Left colon (tissue), 2 donors: ENCODE measurements around the gene SLC45A3. TPM values are rescaled to one million over a fixed set of nuclear protein-coding genes. Genes with fewer than 3 reads are reported as not detected.
"Not testable (repeated sequence)": the region's sequence is repeated elsewhere in the genome, so short reads cannot be mapped to it uniquely, and the experiment has no call there.

Experiments used
- ATAC-seq: fragments of 200-7000 bp; cut with Tn5 transposase; one replicate; pipeline ENCODE4 v1.9.1; 2020; ENCODE audit warnings: mild to moderate bottlenecking, moderate library complexity
- DNase-seq, 2 donors: peaks; one replicate each; pipeline ENCODE4 v3.0.0-alpha.2; 2020
- intact Hi-C, 2 donors: fragments of 100-400 bp; cut with DNase I in 1 of 2; cut with micrococcal nuclease in 1 of 2; formaldehyde crosslinking; loops; one replicate each; pipeline versions ENCODE4 v1.11.2 to v1.14.0; 2022; cut with DNase I, micrococcal nuclease
- long read RNA-seq: library from polyadenylated mRNA; unstranded; transcript quantifications from one replicate; pipeline ENCODE4 v2.0.0, GENCODE V29; 2021
- total RNA-seq, 2 donors: library from RNA; stranded (reverse); fragmentation: NEBNext Ultra II Directional; extraction: Animal tissue kit (Norgen Biotek cat#: 25700); gene quantifications; one replicate each; pipeline ENCODE4 v1.2.1, GENCODE V29; 2021
- donor health status: DM: no; HTN: no; CAD: no.
- donor health status: DM: yes; HTN: yes; CAD: no.

Gene SLC45A3, protein sequence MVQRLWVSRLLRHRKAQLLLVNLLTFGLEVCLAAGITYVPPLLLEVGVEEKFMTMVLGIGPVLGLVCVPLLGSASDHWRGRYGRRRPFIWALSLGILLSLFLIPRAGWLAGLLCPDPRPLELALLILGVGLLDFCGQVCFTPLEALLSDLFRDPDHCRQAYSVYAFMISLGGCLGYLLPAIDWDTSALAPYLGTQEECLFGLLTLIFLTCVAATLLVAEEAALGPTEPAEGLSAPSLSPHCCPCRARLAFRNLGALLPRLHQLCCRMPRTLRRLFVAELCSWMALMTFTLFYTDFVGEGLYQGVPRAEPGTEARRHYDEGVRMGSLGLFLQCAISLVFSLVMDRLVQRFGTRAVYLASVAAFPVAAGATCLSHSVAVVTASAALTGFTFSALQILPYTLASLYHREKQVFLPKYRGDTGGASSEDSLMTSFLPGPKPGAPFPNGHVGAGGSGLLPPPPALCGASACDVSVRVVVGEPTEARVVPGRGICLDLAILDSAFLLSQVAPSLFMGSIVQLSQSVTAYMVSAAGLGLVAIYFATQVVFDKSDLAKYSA
- total RNA-seq: 10 to 100 TPM; 19.5 to 30.8 TPM
- long read RNA-seq, partial matches to known transcripts: 1 of 9 reads
- long read RNA-seq, other reads (novel, unspliced or antisense): 7 of 9 reads

DNA sequence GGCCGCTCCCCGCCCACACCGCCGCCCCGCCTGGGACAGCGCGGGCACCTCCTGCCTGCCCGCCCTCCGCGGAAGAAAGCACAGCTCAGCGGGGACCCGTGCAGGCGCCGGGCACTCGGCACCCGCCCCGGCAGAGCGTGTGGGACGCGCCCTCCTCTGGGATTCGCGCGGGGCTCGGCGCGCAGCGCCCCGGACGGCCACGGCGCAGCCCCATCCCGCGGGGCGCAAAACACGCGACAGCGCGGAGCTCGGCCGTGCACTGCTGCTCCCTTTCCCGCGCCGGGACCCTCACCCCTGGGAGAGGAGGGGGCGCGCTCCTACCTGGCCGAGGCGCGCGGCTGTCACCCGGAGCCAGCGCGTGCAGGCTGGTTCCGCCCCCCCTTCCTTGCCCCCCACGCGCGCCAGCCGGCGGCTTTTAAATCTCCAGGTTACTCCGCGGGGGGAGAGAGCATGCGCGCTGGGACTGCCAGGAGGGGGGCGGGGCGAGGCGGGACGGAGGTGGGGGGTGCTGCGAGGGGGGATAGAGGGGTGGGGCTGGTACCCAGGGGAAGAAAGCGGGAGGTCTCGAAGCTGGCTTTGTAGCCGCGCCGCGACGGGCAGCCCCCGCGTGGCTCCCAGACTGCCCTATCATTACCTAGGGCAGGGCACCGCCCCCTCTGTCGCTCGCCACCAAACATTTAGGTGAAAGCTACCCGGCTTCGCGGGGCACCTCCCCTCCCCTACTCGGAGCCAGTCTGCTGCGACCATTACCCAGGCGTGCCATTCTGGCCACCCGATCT, at the start of gene SLC45A3:
SLC45A3 (minus strand) TSS at position 437 of the 779 bp plus-strand sequence. CDS start 15,853 bp downstream, outside the sequence.
- intact Hi-C loops: no loop called here
- DNase-seq (peak; percentile 52 to 64), ATAC-seq (peak; percentile 61)

DNA sequence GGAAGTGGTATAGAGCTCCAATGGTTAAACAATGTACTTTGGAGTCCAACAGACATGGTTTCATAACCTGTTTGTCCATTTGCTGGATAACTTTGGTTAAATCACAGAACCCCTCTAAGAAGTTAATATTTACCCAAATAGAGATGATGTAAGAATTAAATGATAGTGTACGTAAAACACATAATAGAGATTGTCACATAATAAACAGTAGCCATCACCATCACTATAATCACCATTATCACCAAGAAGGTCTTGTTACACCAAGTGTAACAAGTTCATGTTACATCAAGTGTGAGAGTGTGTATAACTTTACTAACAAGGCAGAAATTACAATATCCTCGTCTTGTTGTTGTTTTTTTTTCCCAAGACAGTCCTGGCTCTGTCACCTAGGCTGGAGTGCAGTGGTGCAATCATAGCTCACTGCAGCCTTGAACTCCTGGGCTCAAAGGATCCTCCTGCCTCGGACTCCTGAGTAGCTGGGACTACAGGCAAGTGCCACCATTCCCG, 46.4 kb upstream of the SLC45A3 start:
- intact Hi-C loops: no loop called here
- ATAC-seq (no peak), DNase-seq (no peak)

DNA sequence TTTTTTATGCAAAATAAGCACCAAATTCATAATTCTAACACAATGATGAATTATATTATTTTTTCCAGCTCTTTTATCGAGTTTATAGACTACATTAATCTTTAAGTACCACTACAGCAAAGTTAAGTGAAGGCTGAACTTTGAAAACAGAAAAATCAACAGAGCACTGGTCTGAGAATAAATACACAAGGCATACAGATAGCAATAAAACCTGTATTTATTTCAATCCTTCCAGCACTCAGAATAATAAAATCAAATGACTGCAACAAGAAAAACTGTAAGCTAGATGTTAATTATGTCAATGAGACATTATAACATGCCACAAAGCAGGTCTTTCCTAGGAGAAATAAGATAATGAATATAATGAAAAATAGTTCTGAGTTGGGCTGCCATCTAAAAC, 45.2 kb upstream of the SLC45A3 start:
- no peak for DNase-seq
- intact Hi-C loops: no loop called here
- peak; percentile 63 for ATAC-seq

DNA sequence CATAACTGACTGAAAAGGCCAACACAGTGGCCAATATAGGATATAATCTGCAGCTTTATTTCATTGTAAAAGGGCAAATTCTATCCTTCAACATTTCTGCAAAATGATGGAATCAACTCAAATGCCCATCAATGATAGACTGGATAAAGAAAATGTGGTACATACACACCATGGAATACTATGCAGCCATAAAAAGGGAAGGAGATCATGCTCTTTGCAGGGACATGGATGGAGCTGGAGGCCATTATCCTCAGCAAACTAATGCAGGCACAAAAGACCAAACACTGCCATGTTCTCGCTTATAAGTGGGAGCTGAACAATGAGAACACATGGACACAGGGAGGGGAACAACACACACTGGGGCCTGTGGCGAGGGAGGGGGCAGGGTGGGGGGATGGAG, 40.4 kb upstream of the SLC45A3 start:
- intact Hi-C loops, DNase-seq, ATAC-seq: not testable (repeated sequence)

DNA sequence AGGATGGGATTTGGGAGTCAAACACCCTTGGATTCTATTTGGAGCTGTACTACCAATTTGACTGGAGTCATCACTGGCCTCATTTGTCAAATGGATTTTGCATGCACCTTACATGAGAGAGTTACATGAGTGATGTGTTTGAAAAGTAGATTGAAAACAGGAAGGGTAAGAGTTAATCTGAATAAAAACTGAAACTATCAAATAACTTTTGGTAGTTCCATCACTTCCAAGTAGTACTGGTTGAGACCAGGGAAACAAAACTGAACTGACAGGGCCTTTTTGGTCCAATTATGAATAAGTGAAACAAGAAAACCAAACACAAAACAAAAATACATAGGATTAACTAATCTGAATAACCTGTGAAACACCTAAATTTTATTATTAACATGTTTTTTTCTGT, 39.5 kb upstream of the SLC45A3 start:
- ATAC-seq: no peak
- intact Hi-C loops: no loop called here
- no peak for DNase-seq

DNA sequence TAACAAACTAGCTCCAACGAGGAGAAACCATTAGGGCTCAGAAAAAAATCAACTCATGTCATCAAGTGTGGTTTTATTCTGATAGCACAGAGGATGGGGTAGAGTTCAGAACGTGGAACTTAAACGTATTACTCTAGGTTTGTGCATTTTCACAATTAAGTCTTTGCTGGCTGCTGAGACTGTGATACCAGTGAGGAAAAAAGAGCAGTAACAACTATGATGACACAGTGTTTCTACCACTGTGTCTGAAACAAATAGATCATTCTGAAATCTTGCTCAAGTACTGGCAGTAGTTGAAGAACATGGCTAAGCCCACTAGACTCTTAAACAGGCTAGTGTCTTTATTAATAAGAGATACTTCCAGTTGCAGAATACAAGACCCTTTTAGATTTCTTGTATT, 38.7 kb upstream of the SLC45A3 start:
- DNase-seq (no peak), ATAC-seq (no peak)
- intact Hi-C loops: no loop called here

DNA sequence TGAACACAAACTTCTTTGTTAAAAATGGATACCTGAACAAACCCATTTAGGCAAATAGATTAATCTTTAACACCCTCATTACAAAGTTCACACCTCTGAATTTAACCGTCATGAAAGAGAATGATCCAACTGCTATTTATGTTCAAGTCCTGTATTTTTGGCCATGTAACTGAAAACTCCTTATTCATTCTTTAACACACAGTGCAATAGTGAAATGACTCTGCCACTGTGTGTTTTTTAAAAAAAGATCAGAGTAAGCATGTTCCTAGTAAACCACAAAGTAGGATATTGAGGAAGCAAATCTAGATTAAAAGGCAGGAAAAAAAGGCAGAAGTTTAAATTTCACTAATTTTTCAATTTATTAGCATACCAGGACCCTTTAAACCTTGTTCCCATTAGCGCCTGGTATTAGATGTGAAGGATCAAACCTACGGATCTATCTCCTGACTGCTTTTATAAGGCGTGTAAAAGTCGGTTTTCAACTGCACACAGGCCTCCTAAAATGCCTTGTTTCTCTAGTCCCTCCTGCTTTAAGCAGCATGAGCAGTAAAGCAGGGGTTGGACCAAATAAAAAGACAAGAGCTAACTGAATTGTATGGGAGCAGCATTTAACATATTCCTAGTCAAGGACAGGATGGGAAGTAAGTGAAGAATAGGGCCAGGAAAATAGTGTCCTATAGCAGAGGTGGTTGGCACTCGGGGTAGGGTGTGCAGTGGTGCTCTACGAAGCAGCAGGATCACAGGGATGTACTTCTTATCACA, 36.2 kb upstream of the SLC45A3 start:
- intact Hi-C loops: no loop called here
- ATAC-seq (peak; percentile 75), DNase-seq (no peak)

DNA sequence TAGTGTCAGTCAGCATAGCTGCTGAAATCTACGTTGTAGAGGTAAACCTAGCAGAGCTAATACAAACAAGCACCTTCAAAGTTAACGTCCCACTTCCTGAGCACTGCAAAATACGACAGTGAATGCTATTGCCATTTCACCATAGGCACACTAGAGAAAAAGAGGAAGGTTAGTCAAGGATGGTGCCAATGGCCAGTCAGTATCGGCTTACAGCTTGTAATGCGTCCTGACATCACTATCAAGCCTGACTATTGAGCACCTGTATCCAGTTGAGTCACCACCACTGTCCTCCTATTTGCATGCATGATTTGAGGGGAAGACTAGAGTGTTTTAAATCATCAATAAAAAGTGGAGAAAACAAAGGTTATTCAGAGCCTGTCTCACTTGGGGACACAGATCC, 35.3 kb upstream of the SLC45A3 start:
- intact Hi-C loops: no loop called here
- ATAC-seq: peak; percentile 16
- no peak for DNase-seq

DNA sequence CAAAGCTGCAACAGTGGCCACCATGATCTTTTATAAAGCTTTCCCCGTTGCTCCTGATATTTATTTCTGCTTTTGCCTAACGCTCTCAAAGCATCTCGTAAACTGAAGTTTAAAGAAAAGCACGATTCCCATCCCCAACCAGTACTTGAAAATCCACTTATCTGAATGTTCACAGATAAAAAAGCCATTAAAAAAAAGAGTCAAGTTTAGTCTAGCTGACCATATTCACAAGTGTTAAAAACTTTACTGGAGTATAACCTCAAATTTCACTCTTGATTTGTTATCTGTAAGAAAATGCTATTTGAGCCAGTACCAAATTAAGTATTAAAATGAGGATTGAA, 34.6 kb upstream of the SLC45A3 start:
- ATAC-seq (no peak), DNase-seq (no peak)
- intact Hi-C loops: loop anchor here in 1 of 2 donors (5.0 kb wide), 1 partner anchor 53 kb away; no protein-coding TSS in a partner anchor

DNA sequence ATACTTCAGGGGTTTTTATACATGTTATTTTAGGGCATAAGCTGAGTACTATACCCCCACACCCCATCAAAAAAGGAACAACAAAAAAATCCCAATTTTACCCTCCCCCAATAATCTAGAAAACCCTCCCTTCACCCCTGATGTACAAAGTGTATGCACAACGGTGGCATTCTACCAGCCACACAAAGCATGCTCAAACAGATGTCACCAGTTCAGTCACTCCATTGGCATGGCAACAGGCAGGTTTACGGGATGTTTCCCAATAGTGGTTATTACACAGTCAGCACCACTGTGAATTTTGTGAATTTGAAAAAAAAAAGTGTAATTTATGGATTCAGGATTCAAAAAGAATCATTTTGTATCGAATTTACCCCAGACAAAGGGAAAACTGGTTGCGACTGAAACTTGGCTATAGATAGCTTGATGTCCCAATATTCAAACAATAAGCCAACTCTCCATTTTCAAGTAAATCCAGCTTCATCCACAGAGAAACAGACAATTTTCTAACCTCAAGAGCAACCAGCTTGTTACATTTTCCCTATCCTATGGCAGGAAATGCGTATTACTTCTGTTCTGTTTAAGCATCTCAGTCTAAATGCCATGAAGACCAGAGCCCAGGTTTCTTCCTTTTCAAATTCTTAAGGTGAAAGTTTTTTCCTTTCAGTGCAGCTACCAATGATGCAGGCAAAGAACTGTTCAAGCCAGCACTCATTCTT, 34.0 kb upstream of the SLC45A3 start:
- intact Hi-C loops: loop anchor here in 1 of 2 donors (5.0 kb wide), 1 partner anchor 52 kb away; no protein-coding TSS in a partner anchor
- ATAC-seq (no peak), DNase-seq (no peak)

DNA sequence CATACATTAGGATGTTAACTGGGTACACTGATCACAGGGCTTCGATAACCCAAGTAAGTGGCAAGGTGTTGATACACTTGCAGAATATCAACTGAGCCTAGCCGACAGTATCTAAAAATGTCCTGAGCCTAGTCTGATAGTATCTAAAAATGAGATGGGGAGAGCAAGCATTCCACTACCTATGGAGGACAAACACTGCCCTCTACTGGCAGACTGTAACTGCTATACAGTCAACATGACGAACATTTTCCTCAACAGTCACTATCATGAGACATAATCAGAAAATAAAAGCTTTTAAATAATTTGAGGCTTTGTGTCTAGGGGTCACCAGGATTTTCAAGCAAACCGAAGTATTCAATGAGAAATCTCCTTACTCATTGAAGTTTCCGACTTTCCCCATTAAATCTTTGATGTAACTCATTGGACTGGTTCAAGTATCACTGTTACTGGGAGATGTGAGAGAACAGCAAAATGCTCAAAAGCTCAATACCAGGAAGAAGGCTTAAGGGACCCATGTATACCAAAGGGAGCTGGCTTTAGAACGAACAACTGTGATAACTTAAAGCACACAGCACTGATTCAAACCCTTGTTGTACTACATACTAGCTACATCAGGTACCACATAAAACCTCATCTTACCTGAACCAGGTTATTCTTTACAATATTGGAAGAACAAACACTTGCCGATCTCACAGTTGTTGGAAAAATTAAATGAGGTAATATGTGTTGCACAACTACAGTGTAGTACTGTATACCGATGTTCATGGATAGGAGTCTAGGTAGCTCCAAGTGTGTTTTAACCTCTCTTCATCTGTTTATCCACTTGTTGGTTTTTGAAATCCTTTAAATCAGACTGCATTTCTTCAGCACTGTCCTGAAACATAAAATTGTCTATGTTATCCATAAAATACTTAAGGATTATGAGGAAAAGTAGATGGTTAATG, 31.1 kb upstream of the SLC45A3 start:
- intact Hi-C loops: loop anchor here in 1 of 2 donors (5.0 kb wide), 1 partner anchor 49 kb away; no protein-coding TSS in a partner anchor
- DNase-seq: peak; percentile 49 to 75

DNA sequence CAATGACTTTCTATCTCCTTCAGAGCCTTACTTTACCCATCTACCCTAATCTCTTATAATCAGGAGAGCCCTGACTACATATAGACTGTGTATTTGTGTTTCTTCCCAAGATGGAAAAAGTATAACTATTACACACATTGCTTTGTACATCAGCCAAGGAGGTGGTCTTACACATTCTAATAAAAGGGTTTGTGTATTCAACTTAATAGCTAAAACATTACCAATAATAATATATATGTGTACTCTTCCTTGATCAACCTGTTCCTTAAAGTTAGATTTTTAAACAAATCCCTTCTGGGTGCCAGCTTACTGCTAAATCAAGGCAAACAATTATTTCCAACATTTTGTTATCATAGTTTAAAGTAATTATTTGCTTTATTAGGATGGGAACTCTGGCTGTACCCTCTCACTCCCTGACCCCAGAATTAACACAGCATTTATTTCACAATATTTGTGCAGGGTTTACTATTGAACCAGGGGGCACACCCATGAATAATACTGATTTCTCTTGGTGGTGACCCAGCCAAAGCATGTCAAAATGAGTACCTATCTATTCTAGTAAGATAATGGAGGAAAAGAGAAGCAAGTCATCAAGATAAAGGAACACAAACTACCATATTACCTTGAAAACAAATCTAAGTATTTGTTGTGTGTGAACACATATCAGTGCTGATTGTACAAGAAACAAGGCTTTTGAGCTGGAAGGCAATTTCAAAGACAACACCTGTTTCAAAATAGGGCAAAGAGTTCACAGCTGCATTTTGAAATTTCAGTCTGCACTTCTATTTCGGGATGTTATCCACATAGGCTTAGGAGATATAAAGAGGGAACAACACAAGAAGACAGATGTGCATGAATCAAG, 30.1 kb upstream of the SLC45A3 start:
- no peak for DNase-seq
- intact Hi-C loops: loop anchor here in 1 of 2 donors (5.0 kb wide), 1 partner anchor 48 kb away; no protein-coding TSS in a partner anchor
- ATAC-seq: no peak

More for the DNA sequence above, 31.1 kb upstream of the SLC45A3 start:
- peak; percentile 79 for ATAC-seq

DNA sequence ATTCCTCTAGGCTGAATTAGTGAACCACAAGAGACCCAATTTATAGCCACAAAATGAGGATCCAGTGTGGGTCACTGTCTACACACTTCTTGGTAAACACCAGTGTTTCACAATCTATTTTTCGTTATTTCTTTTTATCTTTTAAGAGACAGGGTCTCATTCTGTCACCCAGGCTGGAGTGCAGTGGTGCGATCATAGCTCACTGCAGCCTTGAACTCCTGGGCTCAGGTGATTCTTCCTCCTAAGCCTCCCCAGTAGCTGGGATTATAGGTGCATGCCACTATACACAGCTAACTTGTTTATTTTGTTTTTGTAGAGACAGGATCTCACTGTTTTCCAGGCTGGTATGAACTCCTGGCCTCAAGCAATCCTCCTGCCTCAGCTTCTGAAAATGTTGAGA, 29.3 kb upstream of the SLC45A3 start:
- ATAC-seq (no peak), DNase-seq (no peak)
- intact Hi-C loops: loop anchor here in 1 of 2 donors (5.0 kb wide), 1 partner anchor 47 kb away; no protein-coding TSS in a partner anchor

DNA sequence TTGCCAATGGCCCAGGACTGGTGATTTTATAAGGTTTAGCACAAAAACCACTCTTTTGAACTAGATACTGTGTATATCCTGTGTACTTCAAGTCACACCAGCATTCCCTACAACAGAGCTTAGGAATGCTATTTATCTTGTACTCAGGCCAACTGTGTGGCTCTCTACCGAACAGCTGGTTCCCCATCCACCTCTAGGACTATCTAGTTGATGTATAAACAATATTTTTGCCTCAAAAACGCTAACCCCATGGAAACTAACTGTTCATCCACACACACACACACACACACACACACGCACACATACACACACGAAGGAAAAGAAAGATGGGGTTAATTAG, 28.7 kb upstream of the SLC45A3 start:
- no peak for DNase-seq
- ATAC-seq: no peak

DNA sequence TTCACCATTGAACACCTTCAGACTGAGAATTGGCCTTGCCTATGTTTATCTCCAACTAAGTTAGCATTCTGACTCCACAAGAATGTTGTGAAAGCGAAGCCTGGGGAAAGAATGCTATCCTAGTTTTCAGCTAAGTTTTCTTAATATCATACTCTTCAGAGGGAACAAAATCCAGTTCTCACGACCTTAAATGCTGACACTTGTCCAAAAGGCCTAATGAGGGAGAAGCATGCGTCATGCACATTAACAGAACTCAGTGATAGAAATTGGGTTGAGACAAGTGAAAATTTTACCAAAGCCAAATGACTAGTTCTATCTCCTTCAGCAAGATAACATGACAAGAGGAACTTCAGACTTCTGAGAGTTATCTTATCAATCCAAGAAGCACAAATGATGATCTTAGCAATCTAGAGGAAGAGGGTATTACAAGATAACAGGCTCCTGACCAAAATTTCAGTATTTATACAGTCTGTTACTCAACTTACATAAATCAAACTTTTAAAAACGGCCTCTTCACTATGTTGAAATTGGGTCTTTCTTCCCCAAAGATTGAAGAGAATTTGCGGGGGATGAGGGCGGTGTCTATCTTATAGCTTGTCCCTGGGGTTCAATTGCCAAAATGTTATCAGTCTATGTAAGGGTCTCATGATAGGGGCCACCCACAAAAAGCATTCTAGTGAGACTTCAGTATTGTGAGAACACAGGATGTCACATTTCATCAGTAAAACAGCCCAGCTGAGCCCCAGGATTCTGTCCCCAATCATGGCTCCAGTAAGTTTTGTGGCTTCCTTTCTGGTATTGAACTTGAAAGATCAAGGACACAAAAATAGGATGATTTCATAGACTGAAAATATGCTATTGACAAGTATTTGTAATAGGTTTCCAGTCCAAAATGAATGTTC, 26.5 kb upstream of the SLC45A3 start:
- no peak for DNase-seq
- intact Hi-C loops: no loop called here

More for the DNA sequence above, 28.7 kb upstream of the SLC45A3 start:
- intact Hi-C loops: no loop called here

More for the DNA sequence above, 26.5 kb upstream of the SLC45A3 start:
- ATAC-seq: no peak
